Measurements from ENCODE around the gene TPTE2.
"Not testable (repeated sequence)": the region's sequence is repeated elsewhere in the genome, so short reads cannot be mapped to it uniquely, and the experiment has no call there.

Gene TPTE2

GRCh38 chr13:19561127-19561582 lies at the start of gene TPTE2:
TPTE2 (minus strand) TSS chr13:19561532; CDS start chr13:19503234, 58,298 bp downstream.
- not testable (repeated sequence) for DNase-seq

GRCh38 chr13:19607523-19608078 lies 46.3 kb upstream of the TPTE2 start:
- DNase-seq, result no peak

GRCh38 chr13:19606737-19607136 lies 45.4 kb upstream of the TPTE2 start:
- DNase-seq, result no peak

- no peak for DNase-seq
These were observed 44.8 kb upstream of the TPTE2 start for GRCh38 chr13:19606152-19606551.

GRCh38 chr13:19605161-19605955 lies 44.0 kb upstream of the TPTE2 start:
- DNase-seq, result no peak

- DNase-seq, result no peak
These were observed 43.0 kb upstream of the TPTE2 start for GRCh38 chr13:19604306-19604705.

GRCh38 chr13:19601749-19602725 lies 40.7 kb upstream of the TPTE2 start:
- peak; percentile 16 to 18 for DNase-seq

- no peak for DNase-seq
These were observed 36.2 kb upstream of the TPTE2 start for GRCh38 chr13:19597523-19597922.

GRCh38 chr13:19596960-19597361 lies 35.6 kb upstream of the TPTE2 start:
- DNase-seq, result no peak

- DNase-seq, result no peak
These were observed 34.8 kb upstream of the TPTE2 start for GRCh38 chr13:19596086-19596485.

GRCh38 chr13:19592657-19593180 lies 31.4 kb upstream of the TPTE2 start:
- DNase-seq, result no peak

- DNase-seq, result no peak
These were observed 30.5 kb upstream of the TPTE2 start for GRCh38 chr13:19591864-19592263.

- DNase-seq, result no peak
These were observed 29.1 kb upstream of the TPTE2 start for GRCh38 chr13:19590423-19590822.

- DNase-seq, result no peak
These were observed 28.0 kb upstream of the TPTE2 start for GRCh38 chr13:19589312-19589711.

- DNase-seq, result peak; percentile 23 to 56
These were observed 26.4 kb upstream of the TPTE2 start for GRCh38 chr13:19587635-19588300.

GRCh38 chr13:19586904-19587634 lies 25.7 kb upstream of the TPTE2 start:
- peak; percentile 76 to 77 for DNase-seq

- DNase-seq, result no peak
These were observed 20.3 kb upstream of the TPTE2 start for GRCh38 chr13:19581675-19582074.

GRCh38 chr13:19575230-19575629 lies 13.9 kb upstream of the TPTE2 start:
- no peak for DNase-seq

GRCh38 chr13:19573120-19573716 lies 11.9 kb upstream of the TPTE2 start:
- no peak for DNase-seq

- no peak for DNase-seq
These were observed 10.9 kb upstream of the TPTE2 start for GRCh38 chr13:19572280-19572679.

GRCh38 chr13:19567820-19568534 lies 6.6 kb upstream of the TPTE2 start:
- DNase-seq, result no peak

All from CD4-positive, alpha-beta T cell treated with Interleukin-1 beta for 1 hour (primary cell).